NCI-H748 treated with DMSO at 0.1 percent for 48 hours (cell line): ENCODE results near the gene RUVBL1.

ENCODE experiments used
- DNase-seq: peaks from one replicate; lab custom pipeline; 2025; lab: John Stamatoyannopoulos, UW

RUVBL1 gene

GRCh38 chr3:128133273-128133883 lies 9.8 kb upstream of the RUVBL1 start:
- peak; percentile 19 for DNase-seq

- DNase-seq: no peak
Observed at GRCh38 chr3:128131897-128132646, 8.5 kb upstream of the RUVBL1 start.

GRCh38 chr3:128128251-128128650 lies 4.6 kb upstream of the RUVBL1 start:
- no peak for DNase-seq

GRCh38 chr3:128127236-128127635 lies 3.6 kb upstream of the RUVBL1 start:
- DNase-seq: no peak

GRCh38 chr3:128123156-128123537 lies 465 bp downstream of the RUVBL1 start:
- DNase-seq: no peak

- DNase-seq: no peak
Observed at GRCh38 chr3:128122013-128122412, 1.6 kb downstream of the RUVBL1 start.

GRCh38 chr3:128113817-128114794 lies 9.5 kb downstream of the RUVBL1 start:
- no peak for DNase-seq

- DNase-seq: no peak
Observed at GRCh38 chr3:128112357-128112968, 11.1 kb downstream of the RUVBL1 start.

GRCh38 chr3:128111147-128111546 lies 12.5 kb downstream of the RUVBL1 start:
- no peak for DNase-seq

GRCh38 chr3:128107834-128108233 lies 15.8 kb downstream of the RUVBL1 start:
- DNase-seq: no peak

GRCh38 chr3:128103136-128103676 lies 20.4 kb downstream of the RUVBL1 start:
- no peak for DNase-seq

- DNase-seq: no peak
Observed at GRCh38 chr3:128100638-128101037, 23.0 kb downstream of the RUVBL1 start.

- no peak for DNase-seq
Observed at GRCh38 chr3:128100161-128100560, 23.5 kb downstream of the RUVBL1 start.

GRCh38 chr3:128098234-128098633 lies 25.4 kb downstream of the RUVBL1 start:
- DNase-seq: no peak

- DNase-seq: peak; percentile 4
Observed at GRCh38 chr3:128095222-128095703, 28.3 kb downstream of the RUVBL1 start.

- no peak for DNase-seq
Observed at GRCh38 chr3:128094295-128095151, 29.1 kb downstream of the RUVBL1 start.

- no peak for DNase-seq
Observed at GRCh38 chr3:128091586-128091985, 32.0 kb downstream of the RUVBL1 start.

GRCh38 chr3:128089135-128089534 lies 34.5 kb downstream of the RUVBL1 start:
- DNase-seq: no peak

GRCh38 chr3:128084675-128085021 lies 39.0 kb downstream of the RUVBL1 start:
- DNase-seq: no peak

- no peak for DNase-seq
Observed at GRCh38 chr3:128083980-128084674, 39.5 kb downstream of the RUVBL1 start.
